Measurements from ENCODE around the gene SHC2.
"Not testable (repeated sequence)": the region's sequence is repeated elsewhere in the genome, so short reads cannot be mapped to it uniquely, and the experiment has no call there.

DNA sequence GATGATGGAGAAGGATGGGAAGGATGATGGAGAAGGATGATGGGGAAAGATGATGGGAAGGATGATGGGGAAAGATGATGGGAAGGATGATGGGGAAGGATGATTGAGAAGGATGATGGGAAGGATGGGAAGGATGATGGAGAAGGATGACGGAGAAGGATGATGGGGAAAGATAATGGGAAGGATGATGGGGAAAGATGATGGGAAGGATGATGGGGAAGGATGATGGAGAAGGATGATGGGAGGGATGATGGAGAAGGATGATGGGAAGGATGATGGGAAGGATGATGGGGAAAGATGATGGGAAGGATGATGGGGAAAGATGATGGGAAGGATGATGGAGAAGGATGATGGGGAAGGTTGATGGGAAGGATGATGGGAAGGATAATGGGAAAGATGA is 66.0 kb downstream of the SHC2 start:
- TF ChIP-seq POLR2AphosphoS5, POLR2A, TAF1, SPI1, POU2F2 (IDR thresholded peaks at IDR 0.05; ENCODE audit: low read depth, low read length): not testable (repeated sequence)

All from GM12891 (cell line).